ENCODE data around the gene PCDH17. TPM values are rescaled to one million over a fixed set of nuclear protein-coding genes. Genes with fewer than 3 reads are reported as not detected.

PCDH17 gene
- total and polyA plus RNA-seq, 10 of the 15 experiments (the other 5 are each of a cell fraction or from before 2014, with no cell fraction given), result under 0.01 to 0.58 (median 0.07) TPM; not detected in 6

DNA sequence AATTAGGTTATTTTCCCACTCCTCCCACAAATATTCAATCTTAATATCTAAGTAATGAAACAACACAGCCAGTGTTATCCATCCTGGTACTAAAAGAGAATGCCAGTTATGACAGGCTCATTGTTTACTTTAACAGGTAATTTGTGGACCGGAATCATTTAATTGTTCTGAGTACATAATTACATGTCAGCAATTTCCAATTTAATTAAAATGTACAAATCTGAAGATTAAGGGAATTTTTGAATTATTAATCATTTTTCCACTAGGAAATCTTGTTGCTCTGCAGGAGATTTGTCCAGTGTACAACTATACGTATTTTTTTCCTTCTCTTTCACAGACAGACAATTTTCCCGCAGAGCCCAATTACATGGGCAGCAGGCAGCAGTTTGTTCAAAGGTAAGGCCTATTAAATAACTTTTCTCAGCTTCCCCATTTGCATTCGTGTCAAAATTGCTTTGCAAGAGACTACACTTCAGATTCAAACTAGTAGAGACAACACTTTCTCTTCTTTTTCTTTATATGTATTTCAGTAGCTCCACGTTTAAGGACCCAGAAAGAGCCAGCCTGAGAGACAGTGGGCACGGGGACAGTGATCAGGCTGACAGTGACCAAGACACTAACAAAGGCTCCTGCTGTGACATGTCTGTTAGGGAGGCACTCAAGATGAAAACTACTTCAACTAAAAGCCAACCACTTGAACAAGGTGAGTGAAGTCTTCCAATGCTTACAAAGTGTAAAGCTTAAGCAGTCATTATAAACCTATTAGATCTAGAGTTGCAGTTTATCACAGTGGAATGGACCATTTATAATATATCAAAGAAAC is 34.8 kb downstream of the PCDH17 start:
- H3K4me3 ChIP-seq, result no peak overlapping the region
- H3K9ac ChIP-seq (ENCODE audit: control insufficient read depth, insufficient read depth, low read length), result no peak overlapping the region
- FAIRE-seq (no peak), DNase-seq (ENCODE audit: low read depth, low spot score) (no peak), ATAC-seq (no peak)
- 9% methylated on average over 6 of the region's 6 CpGs for WGBS (ENCODE audit: insufficient coverage, insufficient replicate concordance, low lambda C conversion rate, missing lambda C conversion rate)
- H3K36me3 ChIP-seq (ENCODE audit: control insufficient read depth in 2 of 2, insufficient read depth in 2 of 2, low read length in 1 of 2), result no peaks in the 10 kb centered on the region
- intact Hi-C loops (cut with micrococcal nuclease; ENCODE audit: unreplicated experiment) (no loop called here), in situ Hi-C loops (cut with MboI) (no loop called here)
- H3K27ac ChIP-seq (ENCODE audit: control insufficient read depth, insufficient read depth), result no peak overlapping the region
- no TSS peak for BruUV-seq (replicated peaks)
- POLR2A ChIA-PET, result no interaction called here
- no peak overlapping the region for H2AFZ ChIP-seq (ENCODE audit: control insufficient read depth, low read depth, low read length)
- H3K27me3 ChIP-seq (replicated peaks in 1 of 2; ENCODE audit: control insufficient read depth in 2 of 2, insufficient read depth in 2 of 2, low read length in 1 of 2), result no peaks in the 10 kb centered on the region
- SMC1A ChIA-PET (ENCODE audit: uncharacterized antibody, unreplicated experiment), result interaction anchor here (0.8 kb wide), 1 partner anchor 10 kb away, joined by 3 read pairs; no protein-coding TSS in a partner anchor
- RAD21 ChIA-PET (ENCODE audit: unreplicated experiment), result no interaction called here
- H3K4me1 ChIP-seq (ENCODE audit: control insufficient read depth, insufficient read depth, low read length), result no peaks in the 10 kb centered on the region
- no peaks in the 10 kb centered on the region for H3K79me2 ChIP-seq (ENCODE audit: control insufficient read depth, insufficient read depth, low read length)
- CTCF ChIA-PET, result interaction anchor here (1.1 to 1.2 kb wide), 2 partner anchors 19 to 42 kb away, joined by 3 to 5 read pairs; no protein-coding TSS in a partner anchor
- no peak overlapping the region for H3K4me2 ChIP-seq (ENCODE audit: control insufficient read depth, insufficient read depth)
- H3K9me3 ChIP-seq (replicated peaks; ENCODE audit: control insufficient read depth, insufficient read depth, low read length), result no peaks in the 10 kb centered on the region
- TF ChIP-seq, protein P1, sequence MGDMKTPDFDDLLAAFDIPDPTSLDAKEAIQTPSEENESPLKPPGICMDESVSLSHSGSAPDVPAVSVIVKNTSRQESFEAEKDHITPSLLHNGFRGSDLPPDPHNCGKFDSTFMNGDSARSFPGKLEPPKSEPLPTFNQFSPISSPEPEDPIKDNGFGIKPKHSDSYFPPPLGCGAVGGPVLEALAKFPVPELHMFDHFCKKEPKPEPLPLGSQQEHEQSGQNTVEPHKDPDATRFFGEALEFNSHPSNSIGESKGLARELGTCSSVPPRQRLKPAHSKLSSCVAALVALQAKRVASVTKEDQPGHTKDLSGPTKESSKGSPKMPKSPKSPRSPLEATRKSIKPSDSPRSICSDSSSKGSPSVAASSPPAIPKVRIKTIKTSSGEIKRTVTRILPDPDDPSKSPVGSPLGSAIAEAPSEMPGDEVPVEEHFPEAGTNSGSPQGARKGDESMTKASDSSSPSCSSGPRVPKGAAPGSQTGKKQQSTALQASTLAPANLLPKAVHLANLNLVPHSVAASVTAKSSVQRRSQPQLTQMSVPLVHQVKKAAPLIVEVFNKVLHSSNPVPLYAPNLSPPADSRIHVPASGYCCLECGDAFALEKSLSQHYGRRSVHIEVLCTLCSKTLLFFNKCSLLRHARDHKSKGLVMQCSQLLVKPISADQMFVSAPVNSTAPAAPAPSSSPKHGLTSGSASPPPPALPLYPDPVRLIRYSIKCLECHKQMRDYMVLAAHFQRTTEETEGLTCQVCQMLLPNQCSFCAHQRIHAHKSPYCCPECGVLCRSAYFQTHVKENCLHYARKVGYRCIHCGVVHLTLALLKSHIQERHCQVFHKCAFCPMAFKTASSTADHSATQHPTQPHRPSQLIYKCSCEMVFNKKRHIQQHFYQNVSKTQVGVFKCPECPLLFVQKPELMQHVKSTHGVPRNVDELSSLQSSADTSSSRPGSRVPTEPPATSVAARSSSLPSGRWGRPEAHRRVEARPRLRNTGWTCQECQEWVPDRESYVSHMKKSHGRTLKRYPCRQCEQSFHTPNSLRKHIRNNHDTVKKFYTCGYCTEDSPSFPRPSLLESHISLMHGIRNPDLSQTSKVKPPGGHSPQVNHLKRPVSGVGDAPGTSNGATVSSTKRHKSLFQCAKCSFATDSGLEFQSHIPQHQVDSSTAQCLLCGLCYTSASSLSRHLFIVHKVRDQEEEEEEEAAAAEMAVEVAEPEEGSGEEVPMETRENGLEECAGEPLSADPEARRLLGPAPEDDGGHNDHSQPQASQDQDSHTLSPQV (IDR thresholded peaks at IDR 0.05), result no peak
- TF ChIP-seq CEBPB (IDR thresholded peaks at IDR 0.05; ENCODE audit: borderline replicate concordance in 1 of 2, low read depth in 2 of 2, low read length in 2 of 2) (no peak), PAX8 (IDR thresholded peaks at IDR 0.05) (no peak), GATAD2B (conservative IDR thresholded peaks at IDR 0.05; ENCODE audit: low read depth) (no peak), DPF2 (IDR thresholded peaks at IDR 0.05) (no peak), BRCA1 (IDR thresholded peaks at IDR 0.05; ENCODE audit: low read depth, low read length) (no peak)
- H4K20me1 ChIP-seq (ENCODE audit: control insufficient read depth, insufficient read depth), result no peaks in the 10 kb centered on the region

Data from GM12878 (cell line).